HUES64 (cell line): ENCODE measurements around the gene OBP2A.

ENCODE experiments used
- H3K27ac ChIP-seq: 2 replicates; pipeline ENCODE4 v1.7.0; 2013; ENCODE audit warnings: low read depth, low read length, inconsistent platforms
- H3K27me3 ChIP-seq: 2 replicates; pipeline ENCODE4 v1.6.1; 2013; ENCODE audit warnings: mild to moderate bottlenecking, low read length; ENCODE audit not compliant: insufficient read depth
- H3K36me3 ChIP-seq: 2 replicates; pipeline ENCODE4 v1.6.1; 2013; ENCODE audit warnings: mild to moderate bottlenecking, low read length; ENCODE audit not compliant: insufficient read depth
- H3K4me1 ChIP-seq: 2 replicates; pipeline ENCODE4 v1.6.1; 2013; ENCODE audit warnings: mild to moderate bottlenecking, low read length, moderate library complexity; ENCODE audit not compliant: insufficient read depth
- H3K4me3 ChIP-seq: 2 replicates; pipeline ENCODE4 v1.5.1; 2013; ENCODE audit warnings: mild to moderate bottlenecking, low read length, moderate library complexity
- H3K9ac ChIP-seq: 2 replicates; pipeline ENCODE4 v1.6.1; 2013; ENCODE audit warnings: mild to moderate bottlenecking, low read depth, low read length
- H3K9me3 ChIP-seq: 2 replicates; pipeline ENCODE4 v1.6.1; 2013; ENCODE audit warnings: low read depth, low read length; ENCODE audit not compliant: insufficient read depth
- WGBS: fragments of 150-250, 120-280 bp; methylation state at CpG from one replicate; pipeline ENCODE4 v1.1.7; 2013; ENCODE audit warnings: missing lambda C conversion rate; 5-methylcytosine and 5-hydroxymethylcytosine counted together

Gene OBP2A

DNA sequence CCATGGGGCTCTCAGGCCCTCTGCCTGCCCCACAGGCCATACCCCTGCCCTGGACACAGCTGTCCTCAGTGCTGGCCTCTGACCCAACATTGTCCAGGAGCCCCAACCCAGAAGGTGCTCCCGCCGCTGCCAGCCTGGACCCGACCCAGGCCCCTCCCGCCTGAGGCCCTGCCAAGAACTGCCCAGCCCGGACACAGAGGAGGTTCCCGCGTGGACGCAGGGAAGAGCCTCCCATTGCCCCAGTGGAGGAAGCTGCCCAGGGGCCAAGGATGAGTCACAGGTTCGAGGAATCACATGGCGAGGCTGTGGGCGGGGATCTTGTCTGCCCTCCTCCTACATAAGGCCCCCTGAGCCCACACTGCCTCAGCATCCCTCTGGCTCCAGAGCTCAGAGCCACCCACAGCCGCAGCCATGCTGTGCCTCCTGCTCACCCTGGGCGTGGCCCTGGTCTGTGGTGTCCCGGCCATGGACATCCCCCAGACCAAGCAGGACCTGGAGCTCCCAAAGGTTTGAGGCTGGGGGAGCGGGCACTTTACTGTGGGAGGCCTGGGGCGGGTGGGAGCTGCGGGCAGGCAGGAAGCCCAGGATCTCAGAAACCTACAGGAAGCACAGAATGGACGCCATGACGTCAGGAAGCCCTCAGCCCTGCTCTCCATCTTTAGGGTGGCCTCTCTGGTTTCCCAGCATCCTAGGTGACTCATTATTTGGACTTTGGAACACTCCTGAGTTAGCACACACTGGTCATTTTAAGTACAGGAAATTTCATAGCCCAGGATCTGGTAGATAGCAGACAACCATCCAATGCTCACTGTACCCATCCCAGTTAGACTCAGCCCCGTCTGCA lies 15.7 kb downstream of the OBP2A start, which contains the start of gene PAEP:
Gene PAEP (plus strand): TSS at position 366 of the 844 bp plus-strand sequence.
- no peaks in the 10 kb centered on the region for H3K4me1 ChIP-seq
- WGBS: 91% methylated on average over 20 of the region's 20 CpGs
- no peak within 1 kb of the TSS for H3K4me3 ChIP-seq
- no peak within 1 kb of the TSS for H3K27ac ChIP-seq
- no peaks in the 10 kb centered on the region for H3K36me3 ChIP-seq
- no peaks in the 10 kb centered on the region for H3K27me3 ChIP-seq
- no peak within 1 kb of the TSS for H3K9ac ChIP-seq
- H3K9me3 ChIP-seq: no peaks in the 10 kb centered on the region

DNA sequence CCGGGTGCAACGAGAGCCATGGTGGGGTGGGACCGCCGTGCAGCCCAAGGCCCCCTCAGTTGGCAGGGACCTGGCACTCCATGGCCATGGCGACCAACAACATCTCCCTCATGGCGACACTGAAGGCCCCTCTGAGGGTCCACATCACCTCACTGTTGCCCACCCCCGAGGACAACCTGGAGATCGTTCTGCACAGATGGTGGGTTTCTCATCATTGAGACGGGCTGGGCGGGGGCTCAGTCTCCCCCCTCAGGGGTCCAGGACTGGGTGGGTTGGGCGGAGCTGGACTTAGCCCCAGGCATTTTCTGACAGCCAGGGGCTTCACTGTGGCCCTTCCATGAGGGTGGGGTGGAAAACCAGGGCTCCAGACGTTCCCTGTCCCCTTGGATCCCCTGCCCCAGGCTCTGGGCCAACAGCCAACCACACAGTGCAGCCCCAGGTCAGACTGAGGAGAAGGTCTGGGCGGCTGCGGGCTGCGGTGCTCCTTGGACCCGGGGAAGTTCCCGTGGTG lies 16.4 kb downstream of the OBP2A start:
- Histone ChIP-seq H3K9ac (no peak overlapping the region), H3K4me1 (no peaks in the 10 kb centered on the region), H3K4me3 (no peak overlapping the region), H3K27ac (no peak overlapping the region), H3K9me3 (no peaks in the 10 kb centered on the region), H3K36me3 (no peaks in the 10 kb centered on the region), H3K27me3 (no peaks in the 10 kb centered on the region)
- 95% methylated on average over 17 of the region's 17 CpGs for WGBS

DNA sequence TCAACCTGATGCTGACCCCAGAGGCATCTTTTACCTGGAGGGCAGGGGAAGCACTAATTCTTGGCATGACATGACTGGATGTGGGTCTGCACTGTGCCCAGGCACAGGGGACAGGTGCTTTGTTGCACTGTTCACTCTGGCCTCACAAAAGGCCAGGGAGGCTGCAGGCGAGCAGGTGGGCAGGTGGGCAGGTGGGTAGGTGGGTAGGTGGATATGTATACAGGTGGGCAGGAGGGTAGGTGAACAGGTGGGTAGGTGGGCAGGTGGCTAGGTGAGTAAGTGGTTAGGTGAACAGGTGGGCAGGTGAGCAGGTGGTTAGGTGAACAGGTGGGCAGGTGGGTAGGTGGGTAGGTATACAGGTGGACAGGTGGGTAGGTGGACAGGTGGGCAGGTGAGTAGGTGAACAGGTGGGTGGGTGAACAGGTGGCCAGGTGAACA lies 17.1 kb downstream of the OBP2A start:
- WGBS: 88% methylated on average over 1 of the region's 1 CpG
- Histone ChIP-seq H3K4me3 (no peak overlapping the region), H3K27me3 (no peaks in the 10 kb centered on the region), H3K9ac (no peak overlapping the region), H3K9me3 (no peaks in the 10 kb centered on the region), H3K4me1 (no peaks in the 10 kb centered on the region), H3K27ac (no peak overlapping the region), H3K36me3 (no peaks in the 10 kb centered on the region)

DNA sequence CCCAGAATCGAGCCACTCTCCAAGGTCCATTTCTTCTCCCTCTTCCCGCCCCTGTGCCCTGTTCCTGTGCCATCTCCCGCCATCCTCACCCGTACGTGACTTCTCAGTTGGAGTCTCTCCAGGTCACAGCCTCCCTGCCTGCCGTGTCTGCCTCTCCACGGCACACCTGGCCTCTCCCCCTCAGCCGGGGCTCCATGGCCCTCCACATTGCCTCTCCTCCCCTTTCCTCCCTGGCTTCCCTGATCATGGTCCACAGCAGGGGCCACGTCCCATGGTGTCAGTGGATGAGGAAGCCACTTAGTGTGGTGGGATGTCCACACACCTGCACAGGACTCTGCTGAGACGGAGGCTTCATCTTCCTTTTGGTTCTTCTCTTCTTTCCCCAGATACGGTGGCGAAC lies 17.9 kb downstream of the OBP2A start:
- H3K4me3 ChIP-seq: no peak overlapping the region
- H3K9ac ChIP-seq: no peak overlapping the region
- H3K27me3 ChIP-seq: no peaks in the 10 kb centered on the region
- H3K27ac ChIP-seq: no peak overlapping the region
- no peaks in the 10 kb centered on the region for H3K4me1 ChIP-seq
- H3K36me3 ChIP-seq: no peaks in the 10 kb centered on the region
- WGBS: 94% methylated on average over 12 of the region's 12 CpGs
- no peaks in the 10 kb centered on the region; the same call in 1 of the 2 replicates for H3K9me3 ChIP-seq

DNA sequence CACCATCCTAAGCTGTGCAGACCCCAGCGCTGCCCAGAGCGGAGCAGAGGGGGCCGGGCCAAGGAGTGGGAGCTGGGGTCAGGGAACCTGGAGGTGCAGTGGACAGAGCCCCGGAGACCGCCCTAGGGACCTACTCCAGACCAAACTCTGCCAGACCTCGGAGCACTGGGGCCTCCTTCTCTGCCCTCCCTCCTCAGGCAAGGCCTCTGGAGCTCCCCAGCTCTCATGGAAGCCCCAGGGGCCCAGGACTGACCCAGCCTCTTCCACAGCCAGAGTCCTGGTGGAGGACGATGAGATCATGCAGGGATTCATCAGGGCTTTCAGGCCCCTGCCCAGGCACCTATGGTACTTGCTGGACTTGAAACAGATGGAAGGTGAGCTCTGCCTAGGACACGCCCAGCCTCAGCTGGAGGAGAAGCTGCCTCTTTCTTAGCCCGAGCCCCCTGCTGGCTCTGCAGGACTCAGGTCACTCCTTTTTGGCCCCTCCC lies 19.3 kb downstream of the OBP2A start:
- no peaks in the 10 kb centered on the region for H3K4me1 ChIP-seq
- H3K9me3 ChIP-seq: peaks cover 11% of the 10 kb centered on the region
- H3K36me3 ChIP-seq: no peaks in the 10 kb centered on the region
- H3K9ac ChIP-seq: no peak overlapping the region
- H3K4me3 ChIP-seq: no peak overlapping the region
- no peaks in the 10 kb centered on the region for H3K27me3 ChIP-seq
- no peak overlapping the region for H3K27ac ChIP-seq
- WGBS: 88% methylated on average over 9 of the region's 9 CpGs

DNA sequence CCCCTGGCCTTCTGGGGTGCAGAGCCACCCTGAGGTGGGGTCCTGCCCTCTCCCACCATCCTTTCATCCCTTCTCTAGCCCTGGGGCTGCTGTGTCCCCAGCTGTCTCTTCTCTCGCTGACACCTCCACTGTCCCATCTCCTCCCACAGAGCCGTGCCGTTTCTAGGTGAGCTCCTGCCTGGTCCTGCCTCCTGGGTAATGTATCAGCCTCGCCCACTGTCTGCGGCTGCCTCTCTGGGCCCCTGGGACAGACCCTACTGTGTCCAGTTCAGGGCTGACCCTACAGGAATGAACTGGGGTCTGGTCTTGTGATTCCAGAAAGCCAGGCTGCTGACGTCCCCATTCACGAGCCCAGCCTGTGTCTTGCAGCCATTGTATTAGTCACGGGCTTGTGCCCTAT lies 19.7 kb downstream of the OBP2A start:
- WGBS: 90% methylated on average over 8 of the region's 8 CpGs
- Histone ChIP-seq H3K27ac (no peak overlapping the region), H3K4me3 (no peak overlapping the region), H3K27me3 (no peaks in the 10 kb centered on the region), H3K4me1 (no peaks in the 10 kb centered on the region), H3K9ac (no peak overlapping the region), H3K36me3 (no peaks in the 10 kb centered on the region), H3K9me3 (peaks cover 11% of the 10 kb centered on the region)

DNA sequence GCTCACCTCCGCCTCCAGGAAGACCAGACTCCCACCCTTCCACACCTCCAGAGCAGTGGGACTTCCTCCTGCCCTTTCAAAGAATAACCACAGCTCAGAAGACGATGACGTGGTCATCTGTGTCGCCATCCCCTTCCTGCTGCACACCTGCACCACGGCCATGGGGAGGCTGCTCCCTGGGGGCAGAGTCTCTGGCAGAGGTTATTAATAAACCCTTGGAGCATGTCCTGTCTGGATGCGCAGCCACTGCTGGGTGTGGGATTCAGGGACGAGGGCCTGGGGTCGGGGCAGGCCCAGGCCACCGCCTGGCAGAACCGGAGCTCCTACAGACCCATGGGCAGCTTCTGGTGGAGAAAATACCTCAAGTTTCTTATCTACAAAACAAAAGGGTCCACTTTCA lies 20.6 kb downstream of the OBP2A start:
- WGBS: 95% methylated on average over 10 of the region's 10 CpGs

DNA sequence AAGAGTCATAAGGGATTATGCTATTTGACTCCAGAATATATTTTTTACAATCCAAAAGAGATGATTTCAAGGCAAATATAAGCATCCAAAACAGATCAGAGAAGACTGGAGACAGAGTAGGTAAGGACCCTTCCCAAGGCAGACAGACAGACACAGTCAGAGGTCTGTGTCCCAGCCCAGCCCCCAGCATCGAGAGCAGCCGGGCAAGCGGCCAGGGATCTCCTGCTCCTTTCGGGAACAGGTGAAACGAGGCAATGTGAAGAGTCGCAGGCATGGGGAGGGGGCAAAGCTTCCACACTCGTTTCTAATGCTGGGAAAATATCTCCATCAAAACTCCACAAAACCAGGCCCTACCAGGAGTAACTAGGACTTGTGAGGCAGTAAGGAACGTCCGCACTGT lies 21.4 kb downstream of the OBP2A start:
- Histone ChIP-seq H3K27ac (no peak overlapping the region), H3K27me3 (no peaks in the 10 kb centered on the region), H3K36me3 (no peaks in the 10 kb centered on the region), H3K4me3 (no peak overlapping the region), H3K4me1 (no peaks in the 10 kb centered on the region), H3K9me3 (peaks cover 11% of the 10 kb centered on the region), H3K9ac (no peak overlapping the region)
- WGBS: 91% methylated on average over 9 of the region's 9 CpGs

More for the DNA sequence above, 20.6 kb downstream of the OBP2A start:
- Histone ChIP-seq H3K9ac (no peak overlapping the region), H3K27me3 (no peaks in the 10 kb centered on the region), H3K4me1 (no peaks in the 10 kb centered on the region), H3K4me3 (no peak overlapping the region), H3K9me3 (peaks cover 11% of the 10 kb centered on the region), H3K36me3 (no peaks in the 10 kb centered on the region), H3K27ac (no peak overlapping the region)

DNA sequence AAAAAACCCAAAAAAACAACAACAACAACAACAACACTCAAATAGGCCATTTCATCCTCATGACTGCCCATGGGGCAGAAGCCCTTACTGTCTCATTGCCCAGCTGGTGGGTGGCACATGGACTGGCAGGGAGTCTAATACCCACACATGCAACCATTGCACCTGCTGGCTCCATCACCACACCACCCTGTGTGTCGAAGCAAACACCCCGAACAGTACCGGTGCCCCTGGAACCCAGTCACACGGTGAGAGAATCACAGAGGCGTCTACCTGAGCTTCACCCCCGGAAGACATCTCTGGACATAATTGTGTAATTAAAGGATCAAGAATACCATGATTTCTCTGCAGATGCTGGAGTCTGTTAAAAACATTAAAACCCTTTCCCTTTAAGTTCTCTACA lies 22.1 kb downstream of the OBP2A start:
- Histone ChIP-seq H3K27ac (no peak overlapping the region), H3K4me1 (no peaks in the 10 kb centered on the region), H3K4me3 (no peak overlapping the region), H3K9ac (no peak overlapping the region), H3K9me3 (peaks cover 11% of the 10 kb centered on the region), H3K36me3 (no peaks in the 10 kb centered on the region), H3K27me3 (no peaks in the 10 kb centered on the region)
- WGBS: 86% methylated on average over 6 of the region's 6 CpGs

DNA sequence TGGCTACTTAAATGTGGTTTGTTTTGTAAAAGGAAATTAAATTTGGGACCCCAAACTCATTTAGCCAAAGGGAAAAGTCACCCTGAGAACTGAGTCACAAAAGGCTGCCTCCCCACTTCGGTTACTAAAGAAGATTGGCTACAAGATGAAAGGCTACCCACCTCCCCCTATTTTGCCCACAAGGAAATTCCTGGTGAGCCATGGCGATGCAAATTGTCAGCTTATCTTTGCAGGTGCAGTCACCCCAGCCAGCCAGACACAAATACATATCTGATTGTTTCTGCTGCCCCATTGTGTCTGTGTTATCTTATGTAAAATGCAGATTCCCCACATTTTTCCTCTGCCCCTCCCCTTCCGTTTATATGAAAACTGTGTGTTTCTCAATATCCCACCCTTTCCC lies 24.5 kb downstream of the OBP2A start:
- Histone ChIP-seq H3K27me3 (no peaks in the 10 kb centered on the region), H3K9ac (no peak overlapping the region), H3K4me3 (no peak overlapping the region), H3K4me1 (no peaks in the 10 kb centered on the region), H3K36me3 (no peaks in the 10 kb centered on the region), H3K27ac (no peak overlapping the region), H3K9me3 (peaks cover 11% of the 10 kb centered on the region)
- WGBS: 52% methylated on average over 3 of the region's 3 CpGs

DNA sequence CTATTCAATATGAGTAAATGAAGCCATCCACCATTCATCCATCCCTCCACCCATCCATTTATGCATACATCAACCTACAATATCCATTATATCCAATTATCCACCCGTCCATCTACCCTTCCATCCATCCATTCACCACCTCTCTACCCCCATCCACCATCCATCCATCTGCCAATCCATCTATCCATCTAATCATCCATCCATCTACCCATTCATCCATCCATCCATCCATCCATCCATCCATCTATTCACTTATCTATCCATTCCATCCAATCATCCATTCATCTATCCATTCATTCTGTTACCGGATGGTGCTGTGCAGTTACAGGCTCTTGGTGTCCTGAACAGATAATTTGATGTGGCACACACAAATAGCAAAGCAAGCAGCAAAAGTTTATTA lies 26.3 kb downstream of the OBP2A start:
- H3K27me3 ChIP-seq: no peaks in the 10 kb centered on the region
- peaks cover 11% of the 10 kb centered on the region for H3K9me3 ChIP-seq
- WGBS: 91% methylated on average over 2 of the region's 2 CpGs

More for the DNA sequence above, 26.3 kb downstream of the OBP2A start:
- no peaks in the 10 kb centered on the region for H3K36me3 ChIP-seq
- no peak overlapping the region for H3K4me3 ChIP-seq
- H3K27ac ChIP-seq: no peak overlapping the region
- no peaks in the 10 kb centered on the region for H3K4me1 ChIP-seq
- no peak overlapping the region for H3K9ac ChIP-seq
